Lung (tissue), 12 donors: ENCODE measurements around the gene HPN. TPM values are rescaled to one million over a fixed set of nuclear protein-coding genes. Genes with fewer than 3 reads are reported as not detected.

ENCODE experiments used
- ATAC-seq: fragments of 200-7000 bp; cut with Tn5 transposase; one replicate; pipeline ENCODE4 v1.9.1; 2020; ENCODE audit warnings: moderate number of reproducible peaks; ENCODE audit not compliant: insufficient read depth, low FRiP score
- DNase-seq, 3 donors: peaks; one replicate each; pipeline ENCODE4 v3.0.0-alpha.2; 2013 to 2017
- H3K27ac ChIP-seq, 2 donors: one replicate each; pipeline ENCODE4 v1.5.1; 2013; ENCODE audit warnings: mild to moderate bottlenecking in 2 of 2, moderate library complexity in 2 of 2, control low read depth in 1 of 2, inconsistent platforms in 1 of 2, low read depth in 1 of 2, low read length in 1 of 2
- H3K27me3 ChIP-seq, 3 donors: one replicate each; pipeline ENCODE4 v1.5.1; 2013; ENCODE audit warnings: low read length in 2 of 3; ENCODE audit not compliant: control insufficient read depth in 3 of 3, insufficient read depth in 3 of 3
- H3K36me3 ChIP-seq, 4 donors: one replicate each; pipeline ENCODE4 v1.5.1; 2013; ENCODE audit warnings: low read length in 4 of 4, mild to moderate bottlenecking in 1 of 4, moderate library complexity in 1 of 4; ENCODE audit not compliant: control insufficient read depth in 4 of 4, insufficient read depth in 4 of 4
- H3K4me1 ChIP-seq, 5 donors: one replicate each; pipeline ENCODE4 v1.5.1; 2013; ENCODE audit warnings: low read length in 5 of 5, mild to moderate bottlenecking in 2 of 5, moderate library complexity in 1 of 5; ENCODE audit not compliant: control insufficient read depth in 5 of 5, insufficient read depth in 5 of 5
- H3K4me3 ChIP-seq: one replicate; pipeline ENCODE4 v1.5.1; 2013; ENCODE audit warnings: mild to moderate bottlenecking, control low read depth, moderate library complexity
- H3K9ac ChIP-seq, 2 donors: one replicate each; pipeline ENCODE4 v1.5.1; 2013; ENCODE audit warnings: low read length in 2 of 2, control low read depth in 1 of 2; ENCODE audit not compliant: insufficient read depth in 1 of 2
- H3K9me3 ChIP-seq, 4 donors: one replicate each; pipeline ENCODE4 v1.5.1; 2013; ENCODE audit warnings: low read length in 3 of 4, mild to moderate bottlenecking in 1 of 4, moderate library complexity in 1 of 4; ENCODE audit not compliant: control insufficient read depth in 4 of 4, insufficient read depth in 3 of 4
- WGBS, 2 donors: extraction: QIAGEN DNeasy Blood & Tissue Kit; methylation state at CpG; one replicate each; pipeline ENCODE4 v1.1.7; 2013; 5-methylcytosine and 5-hydroxymethylcytosine counted together
- polyA plus RNA-seq, 2 donors: library from polyadenylated mRNA; stranded (reverse); fragments of 200-250 nt; gene quantifications; one replicate each; pipeline ENCODE4 v1.2.1, GENCODE V29; 2013
- total RNA-seq, 2 donors: library from RNA; depleted of rRNA in 1 of 2; stranded (reverse); fragments of >200 nt in 1 of 2; gene quantifications; one replicate each; pipeline ENCODE4 v1.2.1, GENCODE V29; 2014 to 2021
- TF ChIP-seq, protein P1 (sequence below): IDR thresholded peaks from 2 replicates; pipeline ENCODE4 v1.5.1; 2012; ENCODE audit warnings: mild to moderate bottlenecking; ENCODE audit errors: control extremely low read depth, extremely low read depth
- donor health status: control.
- donor health status: control.
- donor health status: Bipolar disorder and iron deficiency.
- donor health status: healthy.
- donor health status: DM: yes; HTN: yes; CAD: no.

HPN gene
- total and polyA plus RNA-seq, 4 donors, result 15.4 to 41.4 (median 26.8) TPM

DNA sequence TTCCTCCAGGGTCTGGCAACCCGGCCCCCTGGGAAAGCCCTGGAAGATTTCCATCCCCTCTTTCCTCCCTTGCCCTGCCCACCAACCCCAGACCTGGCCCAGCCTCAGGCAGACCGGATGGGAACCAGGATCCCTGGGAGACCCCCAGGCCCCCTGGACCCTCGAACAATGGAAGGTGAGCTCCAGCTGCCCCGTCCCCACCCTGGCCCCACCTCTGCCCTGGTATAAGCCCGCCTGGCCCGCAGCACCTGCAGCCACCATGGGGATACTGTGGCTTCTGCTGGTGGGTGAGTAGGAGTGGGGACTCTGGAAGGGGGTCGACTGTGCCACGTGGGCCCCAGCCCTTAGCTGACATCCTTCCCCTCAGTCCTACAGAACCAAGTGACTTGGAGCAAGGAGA, 32.4 kb downstream of the HPN start:
- ATAC-seq, result no peak
- 66 to 82% methylated on average over 8 of the region's 8 CpGs for WGBS, 2 donors
- Histone ChIP-seq H3K4me3 (no peak overlapping the region), H3K9ac (no peak overlapping the region), H3K36me3 (no peaks in the 10 kb centered on the region), H3K27ac (no peak overlapping the region), H3K9me3 (peaks cover 0 to 5% (median 0%) of the 10 kb centered on the region in 4 donors), H3K27me3 (no peaks in the 10 kb centered on the region), H3K4me1 (no peaks in the 10 kb centered on the region)
- TF ChIP-seq, protein P1, sequence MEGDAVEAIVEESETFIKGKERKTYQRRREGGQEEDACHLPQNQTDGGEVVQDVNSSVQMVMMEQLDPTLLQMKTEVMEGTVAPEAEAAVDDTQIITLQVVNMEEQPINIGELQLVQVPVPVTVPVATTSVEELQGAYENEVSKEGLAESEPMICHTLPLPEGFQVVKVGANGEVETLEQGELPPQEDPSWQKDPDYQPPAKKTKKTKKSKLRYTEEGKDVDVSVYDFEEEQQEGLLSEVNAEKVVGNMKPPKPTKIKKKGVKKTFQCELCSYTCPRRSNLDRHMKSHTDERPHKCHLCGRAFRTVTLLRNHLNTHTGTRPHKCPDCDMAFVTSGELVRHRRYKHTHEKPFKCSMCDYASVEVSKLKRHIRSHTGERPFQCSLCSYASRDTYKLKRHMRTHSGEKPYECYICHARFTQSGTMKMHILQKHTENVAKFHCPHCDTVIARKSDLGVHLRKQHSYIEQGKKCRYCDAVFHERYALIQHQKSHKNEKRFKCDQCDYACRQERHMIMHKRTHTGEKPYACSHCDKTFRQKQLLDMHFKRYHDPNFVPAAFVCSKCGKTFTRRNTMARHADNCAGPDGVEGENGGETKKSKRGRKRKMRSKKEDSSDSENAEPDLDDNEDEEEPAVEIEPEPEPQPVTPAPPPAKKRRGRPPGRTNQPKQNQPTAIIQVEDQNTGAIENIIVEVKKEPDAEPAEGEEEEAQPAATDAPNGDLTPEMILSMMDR, result no peak
- DNase-seq, result no peak

DNA sequence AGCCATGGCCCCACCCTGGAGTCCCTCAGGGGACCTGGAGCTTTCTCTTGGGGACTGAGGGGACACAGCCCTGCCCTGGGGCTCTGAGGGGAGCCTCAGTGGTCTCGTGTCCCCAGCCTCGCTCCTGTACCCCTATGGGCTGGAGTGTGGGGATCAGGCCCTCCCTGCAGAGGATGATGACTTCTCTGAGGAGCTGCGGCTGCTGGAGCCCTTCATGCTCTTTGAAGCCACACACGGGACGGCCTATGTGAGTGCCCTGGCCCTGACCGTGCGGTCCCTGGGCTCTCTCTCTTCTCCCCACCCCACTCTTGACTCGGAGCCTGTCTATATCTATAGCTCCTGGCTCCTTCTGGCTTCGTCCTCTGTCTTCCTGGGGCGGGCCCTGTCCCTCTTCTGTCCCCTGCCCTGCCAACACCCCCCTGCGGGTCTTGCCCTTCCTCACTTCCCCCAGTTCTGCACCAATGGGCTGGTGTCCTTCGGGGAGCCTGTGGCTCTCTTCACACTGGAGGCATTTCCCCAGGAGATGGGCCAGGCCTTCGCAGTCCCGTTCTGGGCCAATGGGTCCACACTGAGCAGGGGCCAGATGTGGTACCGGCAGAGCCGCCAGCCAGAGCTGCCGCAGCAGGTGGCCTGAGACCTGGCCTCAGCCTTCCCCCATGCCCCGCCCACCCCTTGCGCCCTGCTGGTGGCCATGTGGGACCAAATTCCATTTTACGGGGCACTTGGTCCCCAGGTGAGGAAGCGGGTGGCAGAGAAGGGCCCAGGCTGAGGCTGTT, 33.1 kb downstream of the HPN start:
- 92 to 95% methylated on average over 20 to 21 of the region's 21 CpGs for WGBS, 2 donors
- no peak overlapping the region for H3K27ac ChIP-seq
- peaks cover 0 to 5% (median 0%) of the 10 kb centered on the region in 4 donors for H3K9me3 ChIP-seq
- no peaks in the 10 kb centered on the region for H3K27me3 ChIP-seq
- no peak overlapping the region for H3K4me3 ChIP-seq
- no peak for ATAC-seq
- DNase-seq, result no peak
- H3K9ac ChIP-seq, result no peak overlapping the region
- H3K4me1 ChIP-seq, result no peaks in the 10 kb centered on the region
- TF ChIP-seq, protein P1, result no peak
- H3K36me3 ChIP-seq, result no peaks in the 10 kb centered on the region

DNA sequence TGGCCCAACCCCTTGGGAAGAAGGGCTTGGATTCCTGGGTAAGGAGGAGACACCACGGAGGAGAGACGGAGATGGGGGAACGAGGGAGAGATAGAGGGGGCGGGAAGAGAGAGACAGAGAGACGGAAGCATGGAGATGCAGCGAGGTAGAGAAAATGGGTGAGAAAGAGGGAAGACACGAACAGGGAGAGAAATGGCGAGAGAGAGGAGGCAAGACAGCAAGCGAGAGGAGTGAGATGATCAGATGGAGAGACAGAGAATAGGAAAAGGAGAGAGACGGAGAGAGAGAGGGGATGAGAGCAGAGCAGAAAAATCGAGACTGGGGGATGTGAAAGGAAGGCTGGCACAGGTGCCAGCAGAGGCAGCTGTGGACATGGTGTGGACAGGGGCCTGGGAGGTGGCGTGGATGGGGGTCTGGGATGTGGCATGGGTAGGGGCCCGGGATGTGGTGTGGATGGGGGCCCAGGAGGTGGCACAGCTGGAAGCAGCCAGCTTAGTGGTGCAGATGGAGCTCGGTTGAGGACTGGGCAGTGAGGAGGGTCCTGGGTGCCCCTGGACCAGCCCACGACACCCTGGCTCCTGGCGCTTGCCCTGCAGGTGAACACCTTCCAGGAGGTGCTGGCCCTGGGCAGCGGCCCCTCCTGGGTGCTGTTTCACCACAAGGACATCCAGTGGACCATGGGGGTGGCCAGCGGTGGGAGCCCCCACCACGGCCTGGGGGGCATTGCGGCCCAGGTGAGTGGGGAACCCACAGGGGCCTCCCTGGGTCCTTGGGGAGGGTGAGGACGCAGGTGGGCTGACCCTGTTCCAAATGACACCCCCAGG, 33.9 kb downstream of the HPN start:
- Histone ChIP-seq H3K9ac (no peak overlapping the region), H3K4me1 (no peaks in the 10 kb centered on the region), H3K36me3 (no peaks in the 10 kb centered on the region), H3K4me3 (no peak overlapping the region), H3K27ac (no peak overlapping the region), H3K9me3 (peaks cover 0 to 3% (median 0%) of the 10 kb centered on the region in 4 donors), H3K27me3 (no peaks in the 10 kb centered on the region)
- ATAC-seq (no peak), DNase-seq (no peak)
- 93 to 95% methylated on average over 21 of the region's 21 CpGs for WGBS, 2 donors
- TF ChIP-seq, protein P1, result no peak
